HL-60 (cell line): ENCODE data around the gene MAFB.

ENCODE experiments used
- DNase-seq, 2 experiments: peaks; one replicate each; pipeline ENCODE4 v3.0.0-alpha.2; 2010 to 2020; ENCODE audit warnings: low read depth in 1 of 2, low spot score in 1 of 2
- H3K27ac ChIP-seq: fragments of 250-450 bp; sonication (Bioruptor Pico); replicated peaks from 2 replicates; pipeline ENCODE4 v1.5.1; 2020; ENCODE audit warnings: mild to moderate bottlenecking, moderate library complexity
- H3K27me3 ChIP-seq: fragments of 250-450 bp; sonication (Bioruptor Pico); 2 replicates; pipeline ENCODE4 v1.5.1; 2021; ENCODE audit warnings: mild to moderate bottlenecking, moderate library complexity; ENCODE audit not compliant: insufficient read depth, poor library complexity, severe bottlenecking
- H3K4me3 ChIP-seq: replicated peaks from 2 replicates; pipeline ENCODE4 v1.5.1; 2011; ENCODE audit warnings: mild to moderate bottlenecking, control low read depth, low read length; ENCODE audit not compliant: insufficient read depth
- GABPA ChIP-seq: IDR thresholded peaks from 2 replicates; pipeline ENCODE4 v1.6.1; 2012; ENCODE audit warnings: low read depth
- POLR2AphosphoS5 ChIP-seq: IDR thresholded peaks from 2 replicates; pipeline ENCODE4 v1.6.1; 2012; ENCODE audit warnings: low read depth
- REST ChIP-seq: IDR thresholded peaks from 2 replicates; pipeline ENCODE4 v1.6.1; 2012; ENCODE audit warnings: low read depth; ENCODE audit not compliant: insufficient replicate concordance
- SPI1 ChIP-seq: IDR thresholded peaks from 2 replicates; pipeline ENCODE4 v1.6.1; 2012; ENCODE audit warnings: low read depth, mild to moderate bottlenecking, borderline replicate concordance
- TF ChIP-seq, protein P1 (sequence below): IDR thresholded peaks from one replicate; pipeline ENCODE4 v1.5.1; 2011; ENCODE audit warnings: low read length, control low read depth, inconsistent platforms; ENCODE audit not compliant: insufficient read depth

MAFB gene

GRCh38 chr20:40698744-40699143 is 9.7 kb upstream of the MAFB start:
- no peak for DNase-seq
- Histone ChIP-seq H3K27ac (no peak overlapping the region), H3K4me3 (no peak overlapping the region), H3K27me3 (peaks cover 19% of the 10 kb centered on the region)
- no peak for TF ChIP-seq REST
- no peak for TF ChIP-seq SPI1
- TF ChIP-seq, protein P1, sequence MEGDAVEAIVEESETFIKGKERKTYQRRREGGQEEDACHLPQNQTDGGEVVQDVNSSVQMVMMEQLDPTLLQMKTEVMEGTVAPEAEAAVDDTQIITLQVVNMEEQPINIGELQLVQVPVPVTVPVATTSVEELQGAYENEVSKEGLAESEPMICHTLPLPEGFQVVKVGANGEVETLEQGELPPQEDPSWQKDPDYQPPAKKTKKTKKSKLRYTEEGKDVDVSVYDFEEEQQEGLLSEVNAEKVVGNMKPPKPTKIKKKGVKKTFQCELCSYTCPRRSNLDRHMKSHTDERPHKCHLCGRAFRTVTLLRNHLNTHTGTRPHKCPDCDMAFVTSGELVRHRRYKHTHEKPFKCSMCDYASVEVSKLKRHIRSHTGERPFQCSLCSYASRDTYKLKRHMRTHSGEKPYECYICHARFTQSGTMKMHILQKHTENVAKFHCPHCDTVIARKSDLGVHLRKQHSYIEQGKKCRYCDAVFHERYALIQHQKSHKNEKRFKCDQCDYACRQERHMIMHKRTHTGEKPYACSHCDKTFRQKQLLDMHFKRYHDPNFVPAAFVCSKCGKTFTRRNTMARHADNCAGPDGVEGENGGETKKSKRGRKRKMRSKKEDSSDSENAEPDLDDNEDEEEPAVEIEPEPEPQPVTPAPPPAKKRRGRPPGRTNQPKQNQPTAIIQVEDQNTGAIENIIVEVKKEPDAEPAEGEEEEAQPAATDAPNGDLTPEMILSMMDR, result no peak
- no peak for TF ChIP-seq GABPA
- no peak for TF ChIP-seq POLR2AphosphoS5

- TF ChIP-seq, protein P1, result no peak
- TF ChIP-seq SPI1, result no peak
- TF ChIP-seq GABPA, result no peak
- TF ChIP-seq REST, result no peak
- TF ChIP-seq POLR2AphosphoS5, result no peak
Observed at GRCh38 chr20:40698281-40698680, 9.2 kb upstream of the MAFB start.

DNA sequence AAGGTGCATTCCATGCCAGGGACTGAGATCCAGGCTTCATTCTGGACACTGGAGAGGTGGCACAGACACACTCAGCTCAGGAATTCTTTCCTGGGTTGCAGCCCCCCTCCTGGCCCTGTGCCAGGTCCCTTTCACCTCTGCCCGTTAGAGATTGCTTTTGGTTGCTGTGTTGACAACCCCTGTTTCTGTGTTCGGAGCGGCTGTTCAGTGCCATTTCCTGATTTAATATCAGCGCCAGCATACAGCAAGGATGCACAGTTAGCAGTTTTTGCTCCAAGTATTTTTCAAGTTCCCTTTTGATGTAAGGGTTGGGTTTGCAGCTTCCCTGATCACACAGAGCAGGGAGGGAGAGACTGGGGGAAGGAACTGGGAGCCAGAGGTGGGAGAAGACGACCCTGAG is 8.5 kb upstream of the MAFB start:
- TF ChIP-seq REST, result no peak
- TF ChIP-seq GABPA, result no peak
- no peak for TF ChIP-seq POLR2AphosphoS5
- no peak for TF ChIP-seq SPI1
- TF ChIP-seq, protein P1, result no peak
- peaks cover 31% of the 10 kb centered on the region for H3K27me3 ChIP-seq
- no peak overlapping the region for H3K27ac ChIP-seq
- DNase-seq, result no peak
- H3K4me3 ChIP-seq, result no peak overlapping the region

More at GRCh38 chr20:40698281-40698680, 9.2 kb upstream of the MAFB start:
- DNase-seq, result no peak
- H3K4me3 ChIP-seq, result no peak overlapping the region
- H3K27ac ChIP-seq, result no peak overlapping the region
- H3K27me3 ChIP-seq, result peaks cover 24% of the 10 kb centered on the region
